WTC11 (cell line): ENCODE results near the gene BMP10.

ENCODE experiments used
- ATF1 ChIP-seq: sonication (generic); formaldehyde crosslinking; IDR thresholded peaks from 2 replicates; pipeline ENCODE4 v1.8.1; 2023; ENCODE audit warnings: mild to moderate bottlenecking, moderate library complexity, missing genetic modification reagents
- ESRRA ChIP-seq: sonication (generic); formaldehyde crosslinking; IDR thresholded peaks from 2 replicates; pipeline ENCODE4 v1.8.1; 2022; ENCODE audit warnings: mild to moderate bottlenecking, missing genetic modification reagents, borderline replicate concordance
- FOXP1 ChIP-seq: sonication (generic); formaldehyde crosslinking; IDR thresholded peaks from 2 replicates; pipeline ENCODE4 v1.8.0; 2022; ENCODE audit warnings: missing genetic modification reagents, mild to moderate bottlenecking, moderate library complexity, borderline replicate concordance
- GRHL2 ChIP-seq: fragments of 250-450 bp; sonication (Bioruptor Pico); IDR thresholded peaks from 2 replicates; pipeline ENCODE4 v1.8.0; 2022; ENCODE audit warnings: mild to moderate bottlenecking, moderate library complexity; ENCODE audit not compliant: insufficient replicate concordance, severe bottlenecking
- JUN ChIP-seq: sonication (generic); formaldehyde crosslinking; IDR thresholded peaks from 2 replicates; pipeline ENCODE4 v1.8.0; 2023; ENCODE audit warnings: mild to moderate bottlenecking, missing genetic modification reagents
- NR2C2 ChIP-seq: sonication (generic); formaldehyde crosslinking; IDR thresholded peaks from 2 replicates; pipeline ENCODE4 v1.8.0; 2022; ENCODE audit warnings: mild to moderate bottlenecking, missing genetic modification reagents
- RELA ChIP-seq: sonication (generic); formaldehyde crosslinking; IDR thresholded peaks from 2 replicates; pipeline ENCODE4 v1.8.1; 2022; ENCODE audit warnings: missing genetic modification reagents, mild to moderate bottlenecking, borderline replicate concordance
- TEAD1 ChIP-seq: sonication (generic); formaldehyde crosslinking; IDR thresholded peaks from 2 replicates; pipeline ENCODE4 v1.8.0; 2022; ENCODE audit warnings: mild to moderate bottlenecking, missing genetic modification reagents
- ZBTB21 ChIP-seq: sonication (generic); formaldehyde crosslinking; IDR thresholded peaks from 2 replicates; pipeline ENCODE4 v1.8.1; 2023; ENCODE audit warnings: mild to moderate bottlenecking, missing genetic modification reagents, borderline replicate concordance
- TF ChIP-seq, protein P1 (sequence below): fragments of 200-600 bp; IDR thresholded peaks from 2 replicates; pipeline ENCODE4 v1.8.0; 2022; ENCODE audit warnings: antibody characterized with exemption
- TF ChIP-seq, protein P2 (sequence below): sonication (generic); formaldehyde crosslinking; IDR thresholded peaks from 2 replicates; pipeline ENCODE4 v1.8.1; 2023; ENCODE audit warnings: mild to moderate bottlenecking, missing genetic modification reagents, moderate library complexity
- TF ChIP-seq, protein P3 (sequence below): sonication (generic); formaldehyde crosslinking; IDR thresholded peaks from 2 replicates; pipeline ENCODE4 v1.8.1; 2023; ENCODE audit warnings: mild to moderate bottlenecking, missing genetic modification reagents
- TF ChIP-seq, protein P4 (sequence below): sonication (generic); formaldehyde crosslinking; conservative IDR thresholded peaks from 2 replicates; pipeline ENCODE4 v1.8.1; 2023; ENCODE audit warnings: mild to moderate bottlenecking, low read depth, missing genetic modification reagents, moderate library complexity

DNA sequence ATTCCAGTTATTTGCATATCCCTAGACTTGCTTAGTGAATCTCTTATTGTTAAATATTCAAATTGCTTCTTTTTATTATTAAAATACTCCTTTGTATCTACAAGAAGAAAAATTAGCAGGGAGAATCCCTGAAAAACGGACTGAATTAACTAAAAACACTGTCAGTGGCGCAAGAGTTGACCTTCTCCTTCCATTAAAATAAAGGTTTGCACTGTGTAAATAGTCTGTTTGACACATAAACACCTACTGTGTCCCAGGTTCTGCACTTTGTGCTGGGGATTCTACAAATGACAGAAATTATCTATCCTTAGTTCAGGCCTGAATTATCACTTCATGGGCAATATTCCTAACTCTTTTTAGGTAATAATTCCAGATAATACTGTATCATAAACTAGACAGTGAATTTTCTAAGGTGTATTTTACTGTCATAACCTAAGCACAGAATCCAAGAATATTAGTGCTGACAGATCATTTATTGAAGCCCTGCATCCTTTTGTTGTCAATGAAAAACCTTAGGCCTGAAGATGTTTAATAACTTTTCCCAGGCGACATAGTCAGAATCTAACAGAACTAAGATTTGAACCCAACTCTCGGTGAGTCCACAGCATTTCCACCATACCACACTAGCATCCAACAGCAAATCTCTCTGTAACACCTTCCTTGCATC, 17.0 kb upstream of the BMP10 start:
- TF ChIP-seq FOXP1 (CRISPR knock-in tag) (no peak), GRHL2 (CRISPR knock-in tag) (no peak), RELA (CRISPR knock-in tag) (no peak), ZBTB21 (CRISPR knock-in tag) (no peak), JUN (CRISPR knock-in tag) (no peak), TEAD1 (CRISPR knock-in tag) (no peak), NR2C2 (CRISPR knock-in tag) (no peak), ESRRA (CRISPR knock-in tag) (no peak), ATF1 (CRISPR knock-in tag) (no peak)
- TF ChIP-seq, protein P1, sequence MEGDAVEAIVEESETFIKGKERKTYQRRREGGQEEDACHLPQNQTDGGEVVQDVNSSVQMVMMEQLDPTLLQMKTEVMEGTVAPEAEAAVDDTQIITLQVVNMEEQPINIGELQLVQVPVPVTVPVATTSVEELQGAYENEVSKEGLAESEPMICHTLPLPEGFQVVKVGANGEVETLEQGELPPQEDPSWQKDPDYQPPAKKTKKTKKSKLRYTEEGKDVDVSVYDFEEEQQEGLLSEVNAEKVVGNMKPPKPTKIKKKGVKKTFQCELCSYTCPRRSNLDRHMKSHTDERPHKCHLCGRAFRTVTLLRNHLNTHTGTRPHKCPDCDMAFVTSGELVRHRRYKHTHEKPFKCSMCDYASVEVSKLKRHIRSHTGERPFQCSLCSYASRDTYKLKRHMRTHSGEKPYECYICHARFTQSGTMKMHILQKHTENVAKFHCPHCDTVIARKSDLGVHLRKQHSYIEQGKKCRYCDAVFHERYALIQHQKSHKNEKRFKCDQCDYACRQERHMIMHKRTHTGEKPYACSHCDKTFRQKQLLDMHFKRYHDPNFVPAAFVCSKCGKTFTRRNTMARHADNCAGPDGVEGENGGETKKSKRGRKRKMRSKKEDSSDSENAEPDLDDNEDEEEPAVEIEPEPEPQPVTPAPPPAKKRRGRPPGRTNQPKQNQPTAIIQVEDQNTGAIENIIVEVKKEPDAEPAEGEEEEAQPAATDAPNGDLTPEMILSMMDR, result no peak
- TF ChIP-seq, protein P2, sequence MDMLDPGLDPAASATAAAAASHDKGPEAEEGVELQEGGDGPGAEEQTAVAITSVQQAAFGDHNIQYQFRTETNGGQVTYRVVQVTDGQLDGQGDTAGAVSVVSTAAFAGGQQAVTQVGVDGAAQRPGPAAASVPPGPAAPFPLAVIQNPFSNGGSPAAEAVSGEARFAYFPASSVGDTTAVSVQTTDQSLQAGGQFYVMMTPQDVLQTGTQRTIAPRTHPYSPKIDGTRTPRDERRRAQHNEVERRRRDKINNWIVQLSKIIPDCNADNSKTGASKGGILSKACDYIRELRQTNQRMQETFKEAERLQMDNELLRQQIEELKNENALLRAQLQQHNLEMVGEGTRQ (CRISPR knock-in tag), result no peak
- TF ChIP-seq, protein P3, sequence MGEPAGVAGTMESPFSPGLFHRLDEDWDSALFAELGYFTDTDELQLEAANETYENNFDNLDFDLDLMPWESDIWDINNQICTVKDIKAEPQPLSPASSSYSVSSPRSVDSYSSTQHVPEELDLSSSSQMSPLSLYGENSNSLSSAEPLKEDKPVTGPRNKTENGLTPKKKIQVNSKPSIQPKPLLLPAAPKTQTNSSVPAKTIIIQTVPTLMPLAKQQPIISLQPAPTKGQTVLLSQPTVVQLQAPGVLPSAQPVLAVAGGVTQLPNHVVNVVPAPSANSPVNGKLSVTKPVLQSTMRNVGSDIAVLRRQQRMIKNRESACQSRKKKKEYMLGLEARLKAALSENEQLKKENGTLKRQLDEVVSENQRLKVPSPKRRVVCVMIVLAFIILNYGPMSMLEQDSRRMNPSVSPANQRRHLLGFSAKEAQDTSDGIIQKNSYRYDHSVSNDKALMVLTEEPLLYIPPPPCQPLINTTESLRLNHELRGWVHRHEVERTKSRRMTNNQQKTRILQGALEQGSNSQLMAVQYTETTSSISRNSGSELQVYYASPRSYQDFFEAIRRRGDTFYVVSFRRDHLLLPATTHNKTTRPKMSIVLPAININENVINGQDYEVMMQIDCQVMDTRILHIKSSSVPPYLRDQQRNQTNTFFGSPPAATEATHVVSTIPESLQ (CRISPR knock-in tag), result no peak
- TF ChIP-seq, protein P4, sequence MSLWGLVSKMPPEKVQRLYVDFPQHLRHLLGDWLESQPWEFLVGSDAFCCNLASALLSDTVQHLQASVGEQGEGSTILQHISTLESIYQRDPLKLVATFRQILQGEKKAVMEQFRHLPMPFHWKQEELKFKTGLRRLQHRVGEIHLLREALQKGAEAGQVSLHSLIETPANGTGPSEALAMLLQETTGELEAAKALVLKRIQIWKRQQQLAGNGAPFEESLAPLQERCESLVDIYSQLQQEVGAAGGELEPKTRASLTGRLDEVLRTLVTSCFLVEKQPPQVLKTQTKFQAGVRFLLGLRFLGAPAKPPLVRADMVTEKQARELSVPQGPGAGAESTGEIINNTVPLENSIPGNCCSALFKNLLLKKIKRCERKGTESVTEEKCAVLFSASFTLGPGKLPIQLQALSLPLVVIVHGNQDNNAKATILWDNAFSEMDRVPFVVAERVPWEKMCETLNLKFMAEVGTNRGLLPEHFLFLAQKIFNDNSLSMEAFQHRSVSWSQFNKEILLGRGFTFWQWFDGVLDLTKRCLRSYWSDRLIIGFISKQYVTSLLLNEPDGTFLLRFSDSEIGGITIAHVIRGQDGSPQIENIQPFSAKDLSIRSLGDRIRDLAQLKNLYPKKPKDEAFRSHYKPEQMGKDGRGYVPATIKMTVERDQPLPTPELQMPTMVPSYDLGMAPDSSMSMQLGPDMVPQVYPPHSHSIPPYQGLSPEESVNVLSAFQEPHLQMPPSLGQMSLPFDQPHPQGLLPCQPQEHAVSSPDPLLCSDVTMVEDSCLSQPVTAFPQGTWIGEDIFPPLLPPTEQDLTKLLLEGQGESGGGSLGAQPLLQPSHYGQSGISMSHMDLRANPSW (CRISPR knock-in tag), result no peak
